HCT116 (cell line): ENCODE measurements around the gene ADGRE1. TPM values are rescaled to one million over a fixed set of nuclear protein-coding genes. Genes with fewer than 3 reads are reported as not detected.
A peak's percentile ranks its signal among the peaks of the same experiment; 100 is the strongest.

Source experiments
- ATAC-seq: fragments of 200-7000 bp; cut with Tn5 transposase; 2 replicates; pipeline ENCODE4 v1.9.1; 2020; ENCODE audit warnings: mild to moderate bottlenecking, moderate library complexity
- BruUV-seq: library from RNA; stranded (reverse); fragments of 400-500 nt; replicated peaks from 2 replicates; lab custom pipeline; 2021; lab: Mats Ljungman, UMichigan
- CTCF ChIA-PET: fragments of 300-600 bp; sonication (Branson Sonifier 250); formaldehyde crosslinking; loops from one replicate; lab custom pipeline; 2021; ENCODE audit warnings: antibody characterized with exemption; lab: Charles Lee
- POLR2A ChIA-PET: fragments of 300-600, 350-600 bp; sonication (Branson Sonifier 250); formaldehyde crosslinking; loops from one replicate; lab custom pipeline; 2021; ENCODE audit warnings: antibody characterized with exemption; lab: Charles Lee
- RAD21 ChIA-PET, 2 experiments: fragments of 300-600 bp; sonication (Branson Sonifier 250); formaldehyde crosslinking; loops; one replicate each; lab custom pipeline; 2023; ENCODE audit warnings: low total read pairs in 2 of 2; ENCODE audit not compliant: uncharacterized antibody in 2 of 2, unreplicated experiment in 2 of 2, low non-redundant PET in 1 of 2; lab: Charles Lee
- DNase-seq: peaks from one replicate; pipeline ENCODE4 v3.0.0-alpha.2; 2010; ENCODE audit warnings: low read depth, low spot score
- H2AFZ ChIP-seq: fragments of 200-600 bp; shearing (Covaris generic), sonication (generic); 2 replicates; pipeline ENCODE4 v1.6.1; 2017; ENCODE audit warnings: low read depth, mixed run types, mixed read lengths, antibody characterized with exemption, low read length; ENCODE audit not compliant: poor library complexity, severe bottlenecking
- H3K27ac ChIP-seq: 2 replicates; pipeline ENCODE4 v1.5.1; 2012; ENCODE audit warnings: low read depth, low read length
- H3K27me3 ChIP-seq: fragments of 200-600 bp; sonication (generic); 2 replicates; pipeline ENCODE4 v1.6.1; 2016; ENCODE audit warnings: mixed run types, low read length, mixed read lengths; ENCODE audit not compliant: insufficient read depth
- H3K36me3 ChIP-seq, 2 experiments: fragments of 200-500 bp in 1 of 2; fragments of 200-600 bp in 1 of 2; sonication (Bioruptor generic) in 1 of 2; sonication (generic) in 1 of 2; 2 replicates each; pipeline versions ENCODE4 v1.5.1 to v1.6.1; 2014 to 2016; ENCODE audit warnings: low read length in 2 of 2, inconsistent platforms in 1 of 2, mixed read lengths in 1 of 2, mixed run types in 1 of 2; ENCODE audit not compliant: insufficient read depth in 2 of 2, control insufficient read depth in 1 of 2
- H3K4me1 ChIP-seq, 2 experiments: fragments of 200-600 bp in 1 of 2; sonication (generic) in 1 of 2; 2 replicates each; pipeline versions ENCODE4 v1.5.1 to v1.6.1; 2012 to 2017; ENCODE audit warnings: low read length in 2 of 2, inconsistent platforms in 1 of 2, mild to moderate bottlenecking in 1 of 2, mixed read lengths in 1 of 2, mixed run types in 1 of 2, moderate library complexity in 1 of 2; ENCODE audit not compliant: insufficient read depth in 2 of 2, control insufficient read depth in 1 of 2
- H3K4me2 ChIP-seq: fragments of 200-600 bp; sonication (generic); 2 replicates; pipeline ENCODE4 v1.6.1; 2017; ENCODE audit warnings: mixed run types, low read length, mixed read lengths
- H3K4me3 ChIP-seq, 2 experiments: fragments of 200-600 bp in 1 of 2; sonication (generic) in 1 of 2; replicated peaks in 1 of 2; 2 replicates each; pipeline ENCODE4 v1.5.1; 2011 to 2016; ENCODE audit warnings: low read length in 2 of 2, control low read depth in 1 of 2, low read depth in 1 of 2, mild to moderate bottlenecking in 1 of 2, mixed read lengths in 1 of 2, mixed run types in 1 of 2
- H3K79me2 ChIP-seq: fragments of 200-600 bp; sonication (generic); 2 replicates; pipeline ENCODE4 v1.6.1; 2017; ENCODE audit warnings: mild to moderate bottlenecking, mixed run types, low read length, moderate library complexity, mixed read lengths; ENCODE audit not compliant: insufficient read depth
- H3K9ac ChIP-seq: fragments of 200-600 bp; sonication (generic); 2 replicates; pipeline ENCODE4 v1.6.1; 2016; ENCODE audit warnings: low read length, mixed read lengths
- H3K9me2 ChIP-seq: fragments of 200-600 bp; sonication (generic), shearing (Covaris generic); 2 replicates; pipeline ENCODE4 v1.6.1; 2017; ENCODE audit warnings: mixed run types, mild to moderate bottlenecking, moderate library complexity; ENCODE audit not compliant: insufficient read depth
- H3K9me3 ChIP-seq, 2 experiments: fragments of 200-500 bp in 1 of 2; fragments of 200-600 bp in 1 of 2; sonication (Bioruptor generic) in 1 of 2; sonication (generic) in 1 of 2; 2 replicates each; pipeline ENCODE4 v1.6.1; 2014 to 2017; ENCODE audit warnings: low read length in 2 of 2, mixed read lengths in 2 of 2, inconsistent platforms in 1 of 2, low read depth in 1 of 2, mild to moderate bottlenecking in 1 of 2, mixed run types in 1 of 2, moderate library complexity in 1 of 2; ENCODE audit not compliant: control insufficient read depth in 1 of 2, insufficient read depth in 1 of 2
- H4K20me1 ChIP-seq: fragments of 200-600 bp; sonication (generic), shearing (Covaris generic); 2 replicates; pipeline ENCODE4 v1.6.1; 2017; ENCODE audit warnings: mixed run types, mild to moderate bottlenecking, moderate library complexity; ENCODE audit not compliant: insufficient read depth
- EGR1 ChIP-seq: IDR thresholded peaks from 2 replicates; pipeline ENCODE4 v1.6.1; 2012; ENCODE audit warnings: low read depth
- JUND ChIP-seq: IDR thresholded peaks from 2 replicates; pipeline ENCODE4 v1.6.1; 2012
- POLR2AphosphoS5 ChIP-seq: IDR thresholded peaks from 2 replicates; pipeline ENCODE4 v1.6.1; 2011; ENCODE audit warnings: mild to moderate bottlenecking, low read depth, low read length, moderate library complexity
- SIN3A ChIP-seq: IDR thresholded peaks from 2 replicates; pipeline ENCODE4 v1.6.1; 2012; ENCODE audit warnings: low read depth
- SP1 ChIP-seq: IDR thresholded peaks from 2 replicates; pipeline ENCODE4 v1.6.1; 2012; ENCODE audit warnings: low read depth
- TCF7L2 ChIP-seq: IDR thresholded peaks from 2 replicates; pipeline ENCODE4 v1.7.0; 2011; ENCODE audit warnings: borderline replicate concordance, inconsistent platforms; ENCODE audit not compliant: insufficient read depth, insufficient read length; ENCODE audit errors: extremely low read depth
- intact Hi-C: fragments of 100-400 bp; cut with micrococcal nuclease; formaldehyde crosslinking; loops from 2 replicates; pipeline ENCODE4 v1.10.0; 2022
- total RNA-seq: library from RNA; stranded (reverse); gene quantifications from one replicate; pipeline ENCODE4 v1.2.1, GENCODE V29; 2021; ENCODE audit not compliant: unreplicated experiment

ADGRE1 gene
- total RNA-seq, 1 experiment from 2014 or later = not detected

DNA sequence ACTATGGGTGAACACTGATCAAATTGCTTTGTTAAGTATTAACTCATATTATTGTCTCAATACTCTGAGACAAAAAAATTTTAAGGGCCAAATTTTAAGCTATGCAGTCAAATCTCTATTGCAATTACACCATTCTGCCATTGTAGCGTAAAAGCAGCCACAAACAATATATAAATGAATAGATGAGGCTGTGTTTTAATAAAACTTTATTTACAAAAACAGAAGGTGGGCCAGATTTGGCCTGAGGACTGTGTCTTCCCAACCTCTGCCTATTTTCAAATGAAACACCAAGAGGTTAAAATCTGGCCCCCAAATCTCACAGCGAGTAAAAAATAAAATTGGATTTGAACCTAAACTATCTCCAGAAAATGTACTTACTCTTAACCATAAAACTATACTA is 82.1 kb downstream of the ADGRE1 start:
- no peaks in the 10 kb centered on the region for H3K9me3 ChIP-seq
- DNase-seq (no peak), ATAC-seq (no peak)
- H3K79me2 ChIP-seq = no peaks in the 10 kb centered on the region
- H3K27me3 ChIP-seq = no peaks in the 10 kb centered on the region
- H4K20me1 ChIP-seq = no peaks in the 10 kb centered on the region
- intact Hi-C loops = no loop called here
- TF ChIP-seq TCF7L2 (no peak), JUND (no peak), SP1 (no peak), EGR1 (no peak)
- H3K4me3 ChIP-seq = no peak overlapping the region
- RAD21 ChIA-PET = no interaction called here
- no peaks in the 10 kb centered on the region for H3K36me3 ChIP-seq
- POLR2A ChIA-PET = no interaction called here
- no TSS peak for BruUV-seq
- no peak overlapping the region for H3K9ac ChIP-seq
- peak overlapping the region; percentile 14 for H2AFZ ChIP-seq
- no peak overlapping the region for H3K4me2 ChIP-seq
- CTCF ChIA-PET = no interaction called here
- H3K4me1 ChIP-seq = peaks cover 0 to 8% of the 10 kb centered on the region in 2 experiments; a peak in 2 of 4 replicates
- no peaks in the 10 kb centered on the region for H3K9me2 ChIP-seq
- H3K27ac ChIP-seq = no peak overlapping the region

DNA sequence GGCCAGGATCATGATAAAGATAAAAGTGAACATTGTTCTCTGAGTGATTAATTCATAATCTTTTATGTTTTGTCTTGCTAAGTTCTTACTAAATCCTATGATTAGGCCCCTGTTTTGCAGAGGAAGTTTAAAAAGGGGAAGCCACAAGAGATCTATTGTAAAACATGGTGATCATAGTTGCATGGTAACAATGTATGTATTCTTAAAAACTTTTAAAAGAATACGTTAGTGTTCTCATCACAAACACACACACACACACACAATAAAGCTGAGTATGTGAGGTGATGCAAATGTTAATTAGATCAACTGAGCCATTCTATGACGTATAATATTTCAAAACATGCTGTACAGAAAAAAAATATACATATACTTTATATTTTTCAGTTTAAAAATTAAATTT is 82.6 kb downstream of the ADGRE1 start:
- Histone ChIP-seq H3K79me2 (no peaks in the 10 kb centered on the region), H3K27me3 (no peaks in the 10 kb centered on the region), H3K4me2 (no peak overlapping the region), H3K9ac (no peak overlapping the region), H2AFZ (peak overlapping the region; percentile 14), H3K9me2 (no peaks in the 10 kb centered on the region), H3K9me3 (no peaks in the 10 kb centered on the region), H4K20me1 (no peaks in the 10 kb centered on the region), H3K4me1 (peaks cover 0 to 8% of the 10 kb centered on the region in 2 experiments; a peak in 2 of 4 replicates), H3K4me3 (no peak overlapping the region), H3K36me3 (no peaks in the 10 kb centered on the region), H3K27ac (no peak overlapping the region)
- RAD21 ChIA-PET = no interaction called here
- no peak for ATAC-seq
- DNase-seq = no peak
- TF ChIP-seq POLR2AphosphoS5 (no peak), SIN3A (no peak)
- no TSS peak for BruUV-seq
- intact Hi-C loops = no loop called here
- POLR2A ChIA-PET = no interaction called here
- CTCF ChIA-PET = no interaction called here
